Mucosa of rectum (tissue), 2 donors: ENCODE measurements around the gene DLAT.
"Not testable (repeated sequence)": the region's sequence is repeated elsewhere in the genome, so short reads cannot be mapped to it uniquely, and the experiment has no call there.

Experiments
- H3K27ac ChIP-seq, 2 donors: one replicate each; pipeline ENCODE4 v1.7.0; 2013; ENCODE audit warnings: inconsistent platforms in 2 of 2, low read depth in 2 of 2, low read length in 2 of 2
- H3K27me3 ChIP-seq, 2 donors: one replicate each; pipeline ENCODE4 v1.7.0; 2013; ENCODE audit warnings: low read length in 2 of 2; ENCODE audit not compliant: control insufficient read depth in 2 of 2, insufficient read depth in 2 of 2
- H3K36me3 ChIP-seq, 2 donors: one replicate each; pipeline ENCODE4 v1.7.0; 2013; ENCODE audit warnings: low read length in 2 of 2; ENCODE audit not compliant: control insufficient read depth in 2 of 2, insufficient read depth in 2 of 2
- H3K4me1 ChIP-seq, 2 donors: one replicate each; pipeline ENCODE4 v1.7.0; 2013; ENCODE audit warnings: low read length in 2 of 2, mild to moderate bottlenecking in 1 of 2; ENCODE audit not compliant: control insufficient read depth in 2 of 2, insufficient read depth in 2 of 2
- H3K4me3 ChIP-seq, 2 donors: one replicate each; pipeline ENCODE4 v1.7.0; 2013; ENCODE audit warnings: low read length in 2 of 2
- H3K9ac ChIP-seq, 2 donors: one replicate each; pipeline ENCODE4 v1.7.0; 2013; ENCODE audit warnings: low read length in 2 of 2, low read depth in 1 of 2, mild to moderate bottlenecking in 1 of 2
- H3K9me3 ChIP-seq, 2 donors: one replicate each; pipeline ENCODE4 v1.7.0; 2013; ENCODE audit warnings: low read length in 2 of 2; ENCODE audit not compliant: control insufficient read depth in 2 of 2
- donor health status: healthy.
- donor health status: Normal muscosa, but diverticular disease.

Gene DLAT

DNA sequence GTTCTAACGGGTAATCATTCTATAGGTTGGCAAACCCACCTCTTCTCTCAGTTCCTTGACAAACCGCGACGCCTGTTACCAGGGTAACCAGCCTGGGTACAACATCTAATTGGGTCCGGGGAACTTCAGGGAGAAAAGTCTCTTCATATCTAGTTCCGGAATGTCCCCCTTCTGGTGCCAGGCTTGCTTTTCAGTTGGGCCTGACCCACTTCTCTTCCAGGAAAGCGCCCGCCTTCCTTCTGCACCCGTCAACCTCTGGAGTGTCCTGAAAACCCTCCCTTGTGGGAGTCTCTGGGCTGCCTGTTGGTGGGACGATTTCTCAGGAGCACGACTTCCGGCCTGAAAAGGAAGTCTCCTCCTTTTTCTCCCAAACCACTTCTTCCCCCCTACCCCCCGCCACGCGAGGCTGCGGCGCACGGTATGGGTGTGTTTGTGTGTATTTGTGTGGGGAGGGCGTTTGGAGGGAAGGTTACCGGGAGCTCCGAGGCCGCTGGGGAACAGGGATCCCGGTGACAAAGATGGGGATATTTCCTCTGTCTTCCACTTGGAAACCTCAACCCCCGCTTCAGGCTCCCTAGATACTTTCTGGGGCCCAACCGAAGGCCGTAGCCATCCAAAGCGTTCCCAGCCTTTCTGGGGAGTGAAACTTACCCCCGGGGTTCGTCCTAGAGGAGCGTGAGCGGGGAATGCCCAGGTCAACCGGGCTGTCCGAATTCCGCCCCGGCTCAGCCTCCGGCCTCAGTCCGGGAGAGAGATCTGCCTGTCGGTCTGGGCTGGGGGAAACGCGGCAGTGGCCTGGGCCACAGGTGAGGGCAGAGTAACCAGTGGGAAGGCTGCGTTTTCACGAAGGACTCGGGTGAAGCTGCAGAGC is 49.0 kb downstream of the DLAT start, which contains the start of the genes NKAPD1 and PIH1D2:
Gene NKAPD1, plus strand, starts transcription at position 359 of the 871 bp plus-strand sequence. CDS start 1,276 bp downstream, outside the sequence.
Gene PIH1D2, minus strand, starts transcription at position 77 of the 871 bp plus-strand sequence. CDS start 843 bp downstream, outside the sequence.
- no peaks in the 10 kb centered on the region for H3K9me3 ChIP-seq
- H3K9ac ChIP-seq, result peak within 1 kb of the TSS; percentile 87 to 90
- peaks cover 6% of the 10 kb centered on the region in 2 donors for H3K4me1 ChIP-seq
- H3K4me3 ChIP-seq, result peak within 1 kb of the TSS; percentile 92 to 95
- peak within 1 kb of the TSS; percentile 90 to 92 for H3K27ac ChIP-seq
- no peaks in the 10 kb centered on the region for H3K27me3 ChIP-seq
- H3K36me3 ChIP-seq, result peaks cover 7 to 19% of the 10 kb centered on the region in 2 donors

DNA sequence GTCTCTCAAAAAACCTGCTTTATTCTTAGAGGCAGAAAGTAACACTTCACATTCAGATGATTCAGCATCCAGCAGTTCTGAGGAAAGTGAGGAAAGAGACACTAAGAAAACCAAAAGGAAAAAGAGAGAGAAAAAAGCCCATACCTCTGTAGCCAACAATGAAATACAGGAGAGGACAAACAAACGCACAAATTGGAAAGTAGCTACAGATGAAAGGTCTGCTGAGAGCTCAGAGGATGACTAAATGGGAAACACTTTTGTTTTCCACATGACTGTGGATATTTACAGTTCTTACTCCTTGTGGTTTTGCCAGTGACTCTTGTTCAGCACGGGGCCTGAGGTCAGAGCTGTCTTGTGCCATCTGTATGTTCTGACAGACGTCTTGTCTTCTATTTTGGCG is 57.5 kb downstream of the DLAT start:
- Histone ChIP-seq H3K36me3 (peaks cover 42 to 57% of the 10 kb centered on the region in 2 donors), H3K27ac (no peak overlapping the region)

DNA sequence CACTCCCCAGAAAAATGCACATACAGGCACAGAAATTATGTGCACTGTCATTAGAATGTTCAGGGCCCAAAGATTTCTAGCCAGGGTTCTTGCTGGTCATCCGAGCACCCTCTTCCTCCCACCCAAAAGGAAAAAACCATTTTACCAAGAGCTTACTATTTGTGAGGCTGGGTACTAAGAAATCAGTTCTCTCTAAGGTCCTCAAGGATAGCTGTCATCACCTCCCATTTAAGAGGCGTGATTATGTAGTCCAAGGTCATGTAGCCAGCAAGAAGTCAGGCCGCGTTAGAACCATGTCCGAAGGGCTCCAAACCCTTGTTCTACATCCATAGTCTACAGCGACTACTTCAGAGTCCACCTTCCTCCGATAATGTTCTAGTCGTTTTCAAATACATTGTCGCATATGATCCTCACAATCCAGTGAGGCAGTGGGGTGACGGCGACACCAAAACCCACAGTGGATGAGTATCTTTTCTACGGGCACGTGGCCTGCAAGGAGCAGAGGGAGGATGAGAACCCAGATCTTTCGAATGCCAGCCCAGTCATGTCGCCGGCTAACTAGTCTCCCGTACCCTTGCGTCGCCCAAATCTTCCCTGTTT is 60.7 kb downstream of the DLAT start:
- Histone ChIP-seq H3K4me1 (peaks cover 23 to 24% of the 10 kb centered on the region in 2 donors), H3K27me3 (no peaks in the 10 kb centered on the region), H3K9me3 (no peaks in the 10 kb centered on the region), H3K27ac (peak overlapping the region; percentile 37 to 82), H3K4me3 (peak overlapping the region; percentile 84 to 98), H3K9ac (peak overlapping the region; percentile 76 to 84), H3K36me3 (peaks cover 50 to 59% of the 10 kb centered on the region in 2 donors)

More for the DNA sequence above, 57.5 kb downstream of the DLAT start:
- Histone ChIP-seq H3K9me3 (no peaks in the 10 kb centered on the region), H3K4me1 (peaks cover 12 to 15% of the 10 kb centered on the region in 2 donors), H3K27me3 (no peaks in the 10 kb centered on the region), H3K4me3 (no peak overlapping the region), H3K9ac (no peak overlapping the region)

DNA sequence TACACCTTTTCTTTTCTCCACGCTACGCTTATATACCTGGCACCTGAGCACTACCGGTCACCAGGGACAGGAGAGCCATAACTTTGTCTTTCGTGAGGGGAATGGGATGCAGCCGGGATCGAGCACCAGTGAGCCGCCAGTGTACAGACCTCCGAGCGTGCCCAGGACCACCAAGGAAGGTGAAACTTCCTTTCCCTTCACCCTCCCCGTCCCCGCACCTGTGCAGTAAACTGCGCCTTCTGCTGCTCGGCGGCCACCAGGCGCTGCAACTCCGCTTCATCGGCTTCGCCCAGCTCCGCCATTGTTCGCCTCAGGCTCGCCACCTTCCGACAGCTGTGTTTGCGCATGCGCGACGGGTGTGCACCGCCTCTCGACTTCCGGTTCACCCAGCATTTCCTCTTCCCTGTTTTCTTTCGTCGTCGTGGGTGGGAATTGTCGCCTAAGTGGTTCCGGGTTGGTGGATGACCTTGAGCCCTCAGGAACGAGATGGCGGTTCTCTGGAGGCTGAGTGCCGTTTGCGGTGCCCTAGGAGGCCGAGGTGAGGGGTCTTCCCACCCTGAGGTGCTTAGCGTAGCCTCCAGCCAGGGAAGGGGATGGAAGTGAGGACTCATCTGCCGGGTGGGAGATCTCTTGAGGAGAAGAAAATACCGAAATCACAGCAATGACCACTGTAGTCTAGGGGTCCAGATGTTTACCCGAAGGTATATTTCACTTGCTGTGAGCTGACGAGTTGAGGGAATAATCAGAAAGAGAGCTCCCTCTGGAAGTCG is 61.4 kb downstream of the DLAT start, which contains the start of the genes SDHD and TIMM8B:
Gene SDHD, plus strand, starts transcription at position 452 of the 770 bp plus-strand sequence. Its CDS starts 35 bp downstream, at position 487.
Gene TIMM8B, minus strand, starts transcription at position 335 of the 770 bp plus-strand sequence. Its CDS starts 33 bp downstream, at position 302.
- Histone ChIP-seq H3K4me1 (peaks cover 23 to 24% of the 10 kb centered on the region in 2 donors), H3K27me3 (no peaks in the 10 kb centered on the region), H3K27ac (peak within 1 kb of the TSS; percentile 68 to 82), H3K9me3 (no peaks in the 10 kb centered on the region), H3K9ac (peak within 1 kb of the TSS; percentile 76 to 84), H3K36me3 (peaks cover 57 to 64% of the 10 kb centered on the region in 2 donors), H3K4me3 (peak within 1 kb of the TSS; percentile 84 to 98)

DNA sequence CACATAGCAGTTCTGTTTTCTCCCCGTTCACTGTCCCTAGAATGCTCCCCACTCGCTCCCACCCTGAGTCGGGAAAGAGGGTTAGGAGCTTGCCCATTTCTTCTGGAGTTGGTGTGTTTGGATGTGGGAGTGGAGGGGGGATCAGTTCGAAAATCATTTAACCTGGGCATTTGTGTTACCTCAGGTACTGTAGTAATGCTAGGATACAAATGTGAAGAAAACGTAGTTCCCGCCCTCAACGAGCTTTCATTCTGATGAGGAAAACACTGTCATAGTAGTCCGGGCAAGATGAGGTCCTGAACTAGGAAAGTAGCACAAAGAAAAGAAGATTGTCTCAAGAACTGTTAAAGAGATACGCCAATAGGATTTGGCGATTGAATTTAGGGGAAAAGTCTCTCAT is 62.0 kb downstream of the DLAT start:
- Histone ChIP-seq H3K9me3 (no peaks in the 10 kb centered on the region), H3K9ac (peak overlapping the region; percentile 76 to 84), H3K27ac (peak overlapping the region; percentile 68 to 82), H3K36me3 (peaks cover 58 to 66% of the 10 kb centered on the region in 2 donors), H3K27me3 (no peaks in the 10 kb centered on the region), H3K4me1 (peaks cover 23 to 24% of the 10 kb centered on the region in 2 donors), H3K4me3 (peak overlapping the region; percentile 84 to 98)

DNA sequence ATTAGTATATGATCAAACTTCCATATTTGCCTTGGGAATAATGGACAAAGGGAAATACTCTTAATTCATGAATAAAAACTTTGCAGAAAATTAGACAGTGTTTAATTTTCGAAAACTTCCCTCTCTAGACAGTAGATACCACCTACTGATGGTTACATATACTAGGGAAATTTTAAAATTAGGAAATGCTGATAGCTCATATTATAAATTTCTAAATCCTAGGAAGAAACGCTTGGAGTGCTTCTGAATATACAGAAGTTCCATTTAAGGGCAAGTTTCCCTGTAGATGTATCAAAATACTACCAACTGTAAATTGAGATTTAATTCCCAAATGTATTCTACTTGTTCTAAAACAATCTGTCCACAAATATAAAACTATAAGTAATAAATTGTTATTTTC is 70.1 kb downstream of the DLAT start:
- not testable (repeated sequence) for H3K9me3 ChIP-seq, H3K9ac ChIP-seq, H3K27ac ChIP-seq, H3K4me3 ChIP-seq, H3K4me1 ChIP-seq, H3K27me3 ChIP-seq
- H3K36me3 ChIP-seq, result peaks cover 32 to 47% of the 10 kb centered on the region in 2 donors

DNA sequence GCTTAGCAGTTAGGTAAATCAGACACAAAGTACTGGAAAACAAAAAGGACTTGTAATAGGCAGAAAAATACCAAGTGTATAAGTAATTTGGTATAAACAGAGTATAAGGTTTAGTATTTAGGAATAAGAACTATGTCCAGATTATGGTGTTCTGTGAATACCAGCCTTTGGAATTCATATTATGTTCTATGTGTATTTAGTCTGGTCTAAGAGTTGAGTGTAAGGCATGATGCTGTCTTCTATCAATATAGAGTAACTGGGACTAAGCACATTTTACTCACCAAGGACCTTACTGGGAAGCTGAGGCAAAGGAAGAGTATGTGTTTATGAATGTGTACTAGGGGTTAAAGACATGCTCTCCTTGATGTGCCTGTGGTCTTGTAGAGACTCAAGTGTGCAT is 71.0 kb downstream of the DLAT start:
- no peak overlapping the region for H3K4me3 ChIP-seq
- no peak overlapping the region for H3K9ac ChIP-seq
- no peaks in the 10 kb centered on the region for H3K9me3 ChIP-seq
- H3K36me3 ChIP-seq, result peaks cover 28 to 41% of the 10 kb centered on the region in 2 donors
- H3K4me1 ChIP-seq, result no peaks in the 10 kb centered on the region
- H3K27ac ChIP-seq, result no peak overlapping the region
- H3K27me3 ChIP-seq, result no peaks in the 10 kb centered on the region

DNA sequence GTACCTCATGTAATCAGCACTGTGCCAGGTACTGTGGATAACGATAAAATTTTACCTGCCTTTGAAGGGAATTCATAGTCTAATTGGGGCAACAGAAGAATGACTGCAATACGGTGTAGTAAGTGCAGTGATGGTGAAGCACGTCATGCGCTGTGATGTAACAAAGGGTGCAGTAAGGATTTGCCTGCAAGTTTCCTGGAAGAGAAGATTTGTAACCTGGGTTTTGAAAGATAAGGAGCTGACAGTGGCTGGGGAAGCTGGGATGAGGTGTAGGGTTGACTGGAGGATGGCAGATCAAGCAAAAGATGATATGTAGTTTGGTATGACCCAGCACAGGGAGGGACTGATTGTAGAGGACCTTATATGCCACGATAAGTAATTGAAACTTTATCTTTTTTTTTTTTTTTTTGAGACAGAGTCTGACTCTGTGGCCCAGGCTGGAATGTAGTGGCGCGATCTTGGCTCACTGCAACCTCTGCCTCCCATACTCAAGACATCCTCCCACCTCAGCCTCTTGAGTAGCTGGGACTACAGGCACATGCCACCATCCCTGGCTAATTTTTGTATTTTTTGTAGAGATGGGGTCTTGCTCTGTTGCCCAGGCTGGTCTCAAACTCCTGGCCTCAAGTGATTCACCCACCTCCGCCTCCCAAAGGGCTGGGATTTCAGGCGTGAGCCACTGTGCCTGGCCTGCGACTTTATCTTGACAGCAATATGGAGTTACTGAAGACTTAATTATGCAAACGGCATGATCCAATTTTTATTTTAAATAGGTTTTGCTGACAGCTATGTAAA is 72.7 kb downstream of the DLAT start:
- Histone ChIP-seq H3K27me3 (no peaks in the 10 kb centered on the region), H3K4me3 (no peak overlapping the region), H3K4me1 (no peaks in the 10 kb centered on the region), H3K27ac (no peak overlapping the region), H3K9ac (no peak overlapping the region), H3K9me3 (no peaks in the 10 kb centered on the region), H3K36me3 (peaks cover 12 to 24% of the 10 kb centered on the region in 2 donors)

DNA sequence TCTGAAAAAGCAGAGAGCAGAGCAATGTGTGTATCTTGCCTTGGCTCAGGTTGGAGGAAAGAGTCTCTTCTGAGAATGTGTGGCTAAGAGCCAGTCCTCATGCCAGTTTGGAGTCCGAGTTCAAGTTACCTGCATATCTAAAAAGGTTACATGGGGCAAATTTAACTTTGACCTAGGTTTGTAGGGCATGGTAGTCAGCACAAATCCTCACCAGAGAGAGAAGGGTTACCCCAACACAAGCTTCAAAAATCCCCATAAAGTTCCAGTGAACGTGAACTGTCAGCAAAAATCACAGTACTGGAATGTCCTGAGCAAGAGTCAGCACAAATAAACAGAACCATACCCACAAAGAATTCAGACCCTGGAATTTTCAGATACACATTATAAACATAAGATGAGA is 75.3 kb downstream of the DLAT start:
- Histone ChIP-seq H3K9ac (no peak overlapping the region), H3K36me3 (peaks cover 9 to 19% of the 10 kb centered on the region in 2 donors), H3K27ac (no peak overlapping the region), H3K4me3 (no peak overlapping the region), H3K27me3 (no peaks in the 10 kb centered on the region), H3K4me1 (no peaks in the 10 kb centered on the region), H3K9me3 (no peaks in the 10 kb centered on the region)
